Subcutaneous adipose tissue (tissue), 4 donors: ENCODE results near the gene PRR7. TPM values are rescaled to one million over a fixed set of nuclear protein-coding genes. Genes with fewer than 3 reads are reported as not detected.

ENCODE experiments used
- CTCF ChIP-seq: fragments of 450-650 bp; IDR thresholded peaks from one replicate; pipeline ENCODE4 v1.5.1; 2016; ENCODE audit warnings: low read depth, mild to moderate bottlenecking, control low read depth, antibody characterized with exemption, moderate library complexity
- total RNA-seq, 4 donors: library from RNA; depleted of rRNA; stranded (reverse); fragments of >200 nt; gene quantifications; one replicate each; pipeline ENCODE4 v1.1.0, GENCODE V29; 2016

Gene PRR7
- total RNA-seq, 4 donors from 2014 or later: 0.44 to 1.4 (median 0.90) TPM

DNA sequence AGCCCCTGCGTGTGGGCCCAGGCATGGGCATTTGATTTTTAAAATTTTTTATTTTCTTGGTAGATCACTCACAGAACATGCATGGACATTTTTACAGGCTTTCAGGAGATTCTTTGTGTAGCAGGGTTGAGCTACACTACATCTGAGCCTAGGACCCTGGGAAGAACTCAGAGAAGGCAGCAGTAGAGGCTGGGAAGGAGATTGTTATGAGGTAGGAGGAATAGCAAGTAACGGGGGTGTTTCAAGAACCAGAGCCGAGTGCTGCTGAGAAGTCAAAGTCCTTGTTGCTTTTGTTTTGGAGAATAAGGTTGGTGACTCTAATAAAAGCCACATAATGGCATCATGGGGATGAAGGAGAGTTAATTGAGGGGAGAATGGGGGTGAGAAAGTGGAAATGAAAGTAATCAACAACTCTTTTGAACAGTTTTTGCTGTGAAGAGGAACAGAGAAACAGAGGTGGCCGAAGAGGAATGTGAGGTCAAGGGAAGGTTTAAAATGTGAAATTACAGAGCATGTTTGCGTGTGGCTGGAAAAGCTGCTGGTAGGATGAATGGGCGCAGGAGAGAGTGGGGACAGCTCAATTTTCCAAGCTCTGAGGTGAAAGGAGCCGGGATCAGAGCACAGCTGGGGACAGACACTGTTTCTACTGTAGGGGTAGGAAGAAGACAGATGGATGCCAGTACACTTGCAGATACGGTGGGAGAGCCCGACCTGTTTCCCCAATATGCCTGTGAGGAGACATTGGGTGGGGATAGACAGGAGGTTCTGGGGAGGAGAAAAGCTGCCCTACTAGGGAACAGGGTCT is 55.5 kb downstream of the PRR7 start:
- no peak for TF ChIP-seq CTCF

DNA sequence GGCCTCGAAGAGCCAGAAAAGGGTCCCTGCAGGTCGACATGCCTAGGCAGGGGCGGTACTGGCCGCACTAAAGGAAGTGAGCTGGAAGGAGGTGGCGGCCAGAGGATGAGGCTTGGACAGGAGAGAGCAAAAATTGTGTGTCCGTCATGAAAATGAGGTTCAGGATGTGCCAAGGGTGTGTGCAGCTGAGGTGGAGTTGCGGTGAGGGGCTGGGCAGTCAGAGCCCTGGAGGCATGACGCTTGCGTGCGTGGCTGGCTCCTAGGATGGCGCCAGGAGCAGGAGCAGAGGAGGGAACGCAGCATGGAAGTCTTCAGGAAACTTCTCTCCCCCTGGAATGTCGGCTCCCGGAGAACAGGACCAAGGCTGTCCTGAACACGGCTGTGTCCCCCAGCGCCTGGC is 56.3 kb downstream of the PRR7 start:
- no peak for TF ChIP-seq CTCF

- no peak for TF ChIP-seq CTCF
Observed at GRCh38 chr5:177503351-177504085, 56.9 kb downstream of the PRR7 start.

DNA sequence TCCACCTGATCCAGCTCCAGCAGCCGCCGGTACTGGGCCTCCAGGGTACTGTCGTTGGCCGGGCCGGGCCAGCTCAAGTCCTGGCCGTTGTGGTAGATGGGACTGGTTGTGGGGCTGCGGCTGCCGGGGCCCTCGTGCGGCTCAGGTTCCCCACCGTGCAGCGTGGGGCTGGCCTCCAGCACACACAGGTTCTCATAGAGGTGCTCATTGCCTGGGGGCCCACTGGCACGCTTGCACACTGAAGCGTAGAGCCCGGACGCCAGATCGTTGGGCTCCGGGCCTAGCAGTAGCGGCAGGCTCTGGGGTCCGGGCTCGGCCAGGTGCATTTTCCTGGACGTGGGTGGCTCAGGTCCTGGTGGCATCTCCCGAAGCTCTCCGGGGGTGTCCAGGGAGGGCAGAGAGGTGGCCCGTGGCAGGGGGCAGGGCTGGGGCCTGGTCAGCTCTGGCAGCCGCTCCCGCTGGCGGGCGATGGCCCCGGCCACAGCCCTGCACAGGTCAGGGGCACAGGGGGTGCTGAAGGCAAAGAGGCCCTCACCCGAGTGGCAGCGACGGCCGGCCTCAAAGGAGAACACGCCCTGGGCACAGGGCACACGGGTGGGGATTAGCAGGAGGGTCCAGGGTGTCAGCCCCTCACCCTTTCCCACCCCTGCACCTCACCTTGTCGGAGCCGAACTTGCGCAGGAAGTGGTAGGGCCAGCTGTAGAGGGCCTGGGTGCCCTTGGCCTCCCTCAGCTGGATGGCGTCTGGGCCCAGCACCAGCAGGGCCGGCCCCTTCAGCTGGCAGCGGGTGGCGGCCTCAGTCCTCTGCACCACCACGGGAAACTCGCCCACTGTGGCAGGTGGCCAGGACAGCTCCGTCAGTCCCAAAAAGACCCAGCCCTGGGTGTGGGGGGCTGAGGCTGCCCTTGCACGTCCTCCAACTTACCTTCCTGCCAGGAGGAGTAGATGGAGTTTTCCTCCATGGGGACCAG is 57.8 kb downstream of the PRR7 start:
- no peak for TF ChIP-seq CTCF

- TF ChIP-seq CTCF: no peak
Observed at GRCh38 chr5:177505075-177505474, 58.5 kb downstream of the PRR7 start.

Other genes with a start within 250 kb of the PRR7 start
- gene RAB24, start 143.1 kb upstream of the PRR7 start, total RNA-seq: 10 to 100 TPM; 19.4 to 35.6 (median 26.3) TPM
- 10 to 100 TPM; 55.1 to 58.6 (median 56.7) TPM for gene PRELID1, start 143.0 kb upstream of the PRR7 start, total RNA-seq
- 10 to 100 TPM in 1 of 4 donors, 1 to 10 TPM in 2, under 1 TPM in 1; 0.82 to 13.0 (median 6.7) TPM for gene MXD3, start 134.9 kb upstream of the PRR7 start, total RNA-seq
- gene LMAN2, start 95.1 kb upstream of the PRR7 start, total RNA-seq: 100 to 1,000 TPM in 3 of 4 donors, 10 to 100 TPM in 1; 93.6 to 158 (median 129) TPM
- gene RGS14, start 88.9 kb upstream of the PRR7 start, total RNA-seq: 10 to 100 TPM in 1 of 4 donors, 1 to 10 TPM in 3; 7.0 to 16.4 (median 7.5) TPM
- not detected for gene SLC34A1, start 62.4 kb upstream of the PRR7 start, total RNA-seq
- not detected for gene PFN3, start 46.2 kb upstream of the PRR7 start, total RNA-seq
- gene F12, start 37.2 kb upstream of the PRR7 start, total RNA-seq: 1 to 10 TPM in 1 of 4 donors, under 1 TPM in 2, not detected in 1; 0.51 to 2.0 (median 0.98) TPM
- 10 to 100 TPM in 3 of 4 donors, 1 to 10 TPM in 1; 9.3 to 22.6 (median 19.7) TPM for gene GRK6, start 20.1 kb upstream of the PRR7 start, total RNA-seq
- 10 to 100 TPM; 25.2 to 50.9 (median 37.6) TPM for gene DBN1, start 26.8 kb downstream of the PRR7 start, total RNA-seq
- 10 to 100 TPM; 11.2 to 43.1 (median 16.6) TPM for gene PDLIM7, start 50.8 kb downstream of the PRR7 start, total RNA-seq
- gene DOK3, start 63.0 kb downstream of the PRR7 start, total RNA-seq: 10 to 100 TPM in 3 of 4 donors, 1 to 10 TPM in 1; 8.5 to 20.6 (median 11.0) TPM
- 10 to 100 TPM; 63.0 to 70.4 (median 64.8) TPM for gene DDX41, start 70.1 kb downstream of the PRR7 start, total RNA-seq
- 10 to 100 TPM; 25.8 to 95.5 (median 35.5) TPM for gene FAM193B, start 107.7 kb downstream of the PRR7 start, total RNA-seq
- gene TMED9, start 145.4 kb downstream of the PRR7 start, total RNA-seq: 100 to 1,000 TPM in 1 of 4 donors, 10 to 100 TPM in 3; 51.1 to 102 (median 73.6) TPM
- gene B4GALT7, start 153.3 kb downstream of the PRR7 start, total RNA-seq: 10 to 100 TPM; 16.1 to 35.2 (median 20.8) TPM